ENCODE results near the gene CCNQ.

Gene CCNQ

GRCh38 chrX:153635388-153635787, 36.4 kb upstream of the CCNQ start:
- TF ChIP-seq CTCF (IDR thresholded peaks at IDR 0.05; ENCODE audit: insufficient read depth, low read depth, low read length, missing control alignments): no peak
- DNase-seq (ENCODE audit: low read depth): no peak
- H3K4me3 ChIP-seq (ENCODE audit: low read depth, low read length): no peak overlapping the region

GRCh38 chrX:153634832-153635231, 35.9 kb upstream of the CCNQ start:
- TF ChIP-seq CTCF (IDR thresholded peaks at IDR 0.05; ENCODE audit: insufficient read depth, low read depth, low read length, missing control alignments): no peak
- no peak for DNase-seq (ENCODE audit: low read depth)
- H3K4me3 ChIP-seq (ENCODE audit: low read depth, low read length): no peak overlapping the region

- TF ChIP-seq CTCF (IDR thresholded peaks at IDR 0.05; ENCODE audit: insufficient read depth, low read depth, low read length, missing control alignments): no peak
- H3K4me3 ChIP-seq (ENCODE audit: low read depth, low read length): no peak overlapping the region
- DNase-seq (ENCODE audit: low read depth): no peak
These were observed 35.3 kb upstream of the CCNQ start for GRCh38 chrX:153634236-153634635.

GRCh38 chrX:153633607-153634180, 34.8 kb upstream of the CCNQ start:
- no peak for TF ChIP-seq CTCF (IDR thresholded peaks at IDR 0.05; ENCODE audit: insufficient read depth, low read depth, low read length, missing control alignments)
- no peak overlapping the region for H3K4me3 ChIP-seq (ENCODE audit: low read depth, low read length)
- DNase-seq (ENCODE audit: low read depth): no peak

GRCh38 chrX:153633048-153633447, 34.1 kb upstream of the CCNQ start:
- DNase-seq (ENCODE audit: low read depth): no peak
- TF ChIP-seq CTCF (IDR thresholded peaks at IDR 0.05; ENCODE audit: insufficient read depth, low read depth, low read length, missing control alignments): no peak
- H3K4me3 ChIP-seq (ENCODE audit: low read depth, low read length): no peak overlapping the region

GRCh38 chrX:153632595-153632946, 33.6 kb upstream of the CCNQ start:
- H3K4me3 ChIP-seq (ENCODE audit: low read depth, low read length): no peak overlapping the region
- no peak for TF ChIP-seq CTCF (IDR thresholded peaks at IDR 0.05; ENCODE audit: insufficient read depth, low read depth, low read length, missing control alignments)
- no peak for DNase-seq (ENCODE audit: low read depth)

- DNase-seq (ENCODE audit: low read depth): no peak
- no peak overlapping the region for H3K4me3 ChIP-seq (ENCODE audit: low read depth, low read length)
- no peak for TF ChIP-seq CTCF (IDR thresholded peaks at IDR 0.05; ENCODE audit: insufficient read depth, low read depth, low read length, missing control alignments)
These were observed 33.1 kb upstream of the CCNQ start for GRCh38 chrX:153631907-153632594.

Data from GM12865 (cell line).